Fibroblast of skin of left biceps (primary cell): ENCODE measurements around the gene N4BP2.

Experiments used
- DNase-seq, 2 experiments: peaks; one replicate each; pipeline ENCODE4 v3.0.0-alpha.2; 2013; ENCODE audit warnings: low read depth in 2 of 2

N4BP2 gene

DNA sequence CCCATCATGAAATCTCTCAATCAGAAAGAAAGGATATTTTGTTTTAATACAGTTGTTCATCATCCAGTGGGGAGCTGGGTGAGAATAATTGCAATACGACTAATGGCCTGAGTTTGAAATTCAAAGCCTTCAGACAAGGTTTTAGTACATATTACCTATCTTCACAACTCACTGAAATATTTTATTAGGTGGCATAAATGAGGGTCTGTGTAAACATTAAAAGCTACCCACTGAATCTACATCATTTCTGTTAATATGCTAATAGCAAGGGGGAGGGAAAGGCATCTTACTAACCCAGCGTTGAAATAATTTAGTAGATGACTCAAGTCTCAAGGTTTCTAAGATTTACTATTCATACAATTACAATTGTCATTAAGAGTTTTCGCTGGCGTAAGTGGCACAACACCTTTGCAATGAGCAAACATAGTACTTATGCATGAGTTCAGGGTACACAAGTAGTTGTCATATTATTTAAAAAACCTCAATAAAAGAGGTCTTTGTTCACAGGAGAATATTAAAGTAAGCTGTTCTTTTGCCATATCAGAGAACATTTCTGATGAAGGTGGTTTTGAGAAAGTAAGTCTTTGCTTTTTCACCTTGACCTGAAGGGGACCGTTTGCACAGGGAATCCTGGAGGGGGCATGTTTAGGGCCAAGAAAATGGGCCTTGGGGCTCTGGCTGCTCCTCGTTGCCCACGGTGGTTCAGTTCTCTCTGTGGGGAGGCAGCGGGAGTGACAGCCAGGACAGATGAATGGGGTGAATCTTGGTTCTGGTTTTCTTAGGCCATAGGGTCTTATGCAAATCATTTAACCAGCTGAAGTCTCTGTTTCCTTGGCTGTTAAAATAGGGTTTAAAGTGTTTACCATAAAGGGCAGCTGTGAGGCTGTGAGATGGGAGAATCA is 135.7 kb downstream of the N4BP2 start:
- no peak for DNase-seq

GRCh38 chr4:40193016-40193571 is 136.4 kb downstream of the N4BP2 start:
- no peak for DNase-seq

- no peak for DNase-seq
Measured at GRCh38 chr4:40193578-40193977, 136.9 kb downstream of the N4BP2 start.

DNA sequence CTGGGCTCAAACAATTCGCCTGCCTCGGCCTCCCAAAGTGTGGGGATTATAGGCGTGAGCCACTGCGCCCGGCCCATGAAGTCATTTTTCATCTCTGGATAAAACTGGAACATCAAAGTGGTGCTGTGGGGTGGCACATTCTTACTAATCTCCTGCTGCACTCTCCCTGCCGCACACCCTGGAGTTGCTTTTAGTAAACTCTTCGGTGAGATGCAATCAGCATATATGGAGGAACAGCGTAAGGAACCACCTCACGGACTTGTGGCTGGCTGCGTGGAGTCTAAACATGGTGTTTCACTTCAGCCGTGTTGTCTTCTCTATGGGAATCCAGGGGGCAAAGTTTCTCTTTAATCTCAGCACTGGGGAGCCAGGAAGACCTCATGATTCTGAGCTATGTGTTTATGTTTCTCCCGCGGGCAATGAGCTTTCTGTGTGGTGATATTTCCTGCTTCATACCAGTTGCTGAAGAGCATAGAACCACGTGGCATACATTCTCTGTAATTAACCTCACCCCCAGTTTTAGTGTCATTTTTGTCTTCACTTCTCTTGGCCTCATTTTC is 138.0 kb downstream of the N4BP2 start:
- DNase-seq = no peak

GRCh38 chr4:40195182-40196177 is 138.8 kb downstream of the N4BP2 start:
- no peak for DNase-seq

GRCh38 chr4:40196272-40196671 is 139.6 kb downstream of the N4BP2 start:
- no peak for DNase-seq

- no peak for DNase-seq
Measured at GRCh38 chr4:40196724-40197281, 140.2 kb downstream of the N4BP2 start, which contains the start of gene RHOH. TSS of gene RHOH (plus strand) at chr4:40197031. CDS start at chr4:40243387, 46,356 bp downstream.

GRCh38 chr4:40197879-40198689 is 141.4 kb downstream of the N4BP2 start:
- DNase-seq = no peak

DNA sequence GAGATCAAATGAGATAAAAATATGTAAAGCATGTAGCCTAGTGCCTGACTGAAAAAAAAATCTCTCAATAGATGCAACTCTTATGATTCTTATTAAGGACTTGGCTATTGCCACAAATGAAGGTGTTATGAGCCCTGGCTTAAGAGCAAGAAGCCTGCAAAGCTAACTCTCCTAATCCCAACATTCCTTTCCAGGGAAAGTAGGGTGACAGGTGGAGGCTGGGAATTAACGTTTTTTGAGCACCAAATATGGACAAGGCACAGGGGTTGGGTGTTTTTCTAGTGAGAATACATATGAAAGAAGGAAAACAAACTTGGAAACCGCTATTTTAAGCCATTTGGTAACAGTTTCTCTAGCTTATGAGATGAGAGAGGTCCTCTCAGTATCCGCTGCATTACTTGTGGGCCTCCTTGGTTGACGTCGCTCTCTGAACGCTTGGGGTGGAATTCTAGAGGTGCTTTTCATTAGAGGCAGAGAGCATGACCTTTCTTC is 142.6 kb downstream of the N4BP2 start:
- DNase-seq = no peak

DNA sequence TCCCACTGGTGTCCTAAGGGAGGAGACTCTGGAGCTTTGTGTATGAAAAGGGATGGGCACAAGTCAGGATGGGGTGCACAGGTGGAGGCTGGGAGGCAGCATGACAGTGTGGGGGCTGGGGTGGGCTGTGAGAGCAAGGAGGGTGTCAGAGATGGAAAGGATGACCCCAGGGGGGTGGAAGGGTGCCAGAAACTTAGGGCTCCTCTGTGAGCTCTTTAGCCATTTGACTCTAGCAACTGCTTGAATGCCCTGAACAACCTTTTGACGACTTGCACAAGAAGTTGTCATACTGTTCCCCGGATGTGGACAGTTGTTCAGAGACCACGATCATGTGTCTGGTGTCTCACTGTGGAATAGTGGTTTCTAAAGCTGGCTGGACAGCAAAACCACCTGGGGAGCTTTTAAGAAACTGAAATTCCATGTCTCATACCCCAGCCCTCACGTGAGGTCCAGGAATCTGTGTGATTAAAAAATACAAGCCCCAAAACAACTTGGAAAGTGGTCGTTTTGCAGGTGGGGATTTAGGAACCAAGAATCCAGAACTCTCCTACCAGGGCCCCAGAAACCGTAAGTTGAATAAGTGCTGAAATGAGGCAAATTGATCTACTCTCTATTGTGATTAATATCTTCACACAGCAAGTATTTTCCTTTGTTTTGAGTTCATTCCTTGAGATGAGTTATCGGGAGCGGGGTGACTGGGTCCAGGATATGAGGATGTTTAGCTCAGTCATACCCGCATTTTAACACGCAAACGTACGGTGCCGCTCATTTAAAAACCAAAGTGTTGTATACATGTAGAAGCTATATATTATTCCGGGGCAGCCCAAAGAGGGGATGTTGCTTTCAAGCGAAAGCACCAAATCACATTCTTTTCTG is 143.6 kb downstream of the N4BP2 start:
- no peak for DNase-seq

GRCh38 chr4:40200875-40201801 is 144.5 kb downstream of the N4BP2 start:
- no peak for DNase-seq

GRCh38 chr4:40201898-40202297 is 145.2 kb downstream of the N4BP2 start:
- no peak for DNase-seq

GRCh38 chr4:40202474-40202873 is 145.8 kb downstream of the N4BP2 start:
- DNase-seq = no peak

GRCh38 chr4:40204507-40205258 is 148.0 kb downstream of the N4BP2 start:
- DNase-seq = no peak

GRCh38 chr4:40205259-40206198 is 148.9 kb downstream of the N4BP2 start:
- no peak for DNase-seq

DNA sequence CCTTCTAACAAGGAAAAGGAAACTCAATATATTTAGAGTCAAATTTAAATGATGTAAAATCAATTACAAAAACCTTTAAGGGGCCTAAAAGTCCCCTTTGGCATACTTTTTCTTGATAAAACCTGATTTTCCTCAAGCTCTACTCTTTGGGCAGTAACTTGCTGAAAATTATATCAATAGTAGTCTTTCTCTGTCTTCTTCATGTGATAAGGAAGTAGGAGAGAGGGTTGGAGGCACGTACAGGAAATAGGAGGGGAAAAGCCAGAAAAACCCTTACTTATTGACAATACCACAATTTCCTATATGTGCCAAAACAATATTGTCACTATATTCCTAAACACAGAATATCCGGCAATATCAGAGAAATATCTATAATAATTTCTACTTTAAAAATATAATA is 149.8 kb downstream of the N4BP2 start:
- no peak for DNase-seq
